GM20431 (cell line): ENCODE data around the gene ZNF655.
"Not testable (repeated sequence)": the region's sequence is repeated elsewhere in the genome, so short reads cannot be mapped to it uniquely, and the experiment has no call there.

Experiments
- in situ Hi-C: fragments of 300-500 bp; cut with MseI, MboI; formaldehyde crosslinking; loops from one replicate; pipeline ENCODE4 v1.15.0; 2020; ENCODE audit warnings: low sequenced_read_pairs; ENCODE audit not compliant: unreplicated experiment

The ZNF655 gene

GRCh38 chr7:99558306-99559174 is at the start of gene ZNF655:
ZNF655 (plus strand) TSS chr7:99558642; CDS start chr7:99560560, 1,918 bp downstream.
- in situ Hi-C loops = no loop called here

- in situ Hi-C loops = no loop called here
These were observed 44.4 kb upstream of the ZNF655 start for GRCh38 chr7:99514050-99514449.

- in situ Hi-C loops = no loop called here
These were observed 37.0 kb upstream of the ZNF655 start for GRCh38 chr7:99521399-99521798.

GRCh38 chr7:99525713-99526440 is 32.6 kb upstream of the ZNF655 start:
- in situ Hi-C loops = no loop called here

- in situ Hi-C loops = no loop called here
These were observed 27.1 kb upstream of the ZNF655 start for GRCh38 chr7:99531354-99531765.

GRCh38 chr7:99535667-99536066 is 22.8 kb upstream of the ZNF655 start:
- in situ Hi-C loops = no loop called here

- in situ Hi-C loops = no loop called here
These were observed 19.1 kb upstream of the ZNF655 start for GRCh38 chr7:99539213-99539811.

- in situ Hi-C loops = no loop called here
These were observed 17.9 kb upstream of the ZNF655 start for GRCh38 chr7:99540542-99540941.

GRCh38 chr7:99541212-99541611 is 17.2 kb upstream of the ZNF655 start:
- in situ Hi-C loops = no loop called here

GRCh38 chr7:99543081-99543671 is 15.3 kb upstream of the ZNF655 start:
- in situ Hi-C loops = no loop called here

GRCh38 chr7:99543916-99544315 is 14.5 kb upstream of the ZNF655 start:
- in situ Hi-C loops = no loop called here

GRCh38 chr7:99545308-99545707 is 13.1 kb upstream of the ZNF655 start:
- in situ Hi-C loops = not testable (repeated sequence)

- in situ Hi-C loops = not testable (repeated sequence)
These were observed 8.9 kb upstream of the ZNF655 start for GRCh38 chr7:99549545-99549944.

GRCh38 chr7:99551334-99551733 is 7.1 kb upstream of the ZNF655 start:
- in situ Hi-C loops = no loop called here

GRCh38 chr7:99551767-99552463 is 6.5 kb upstream of the ZNF655 start, which contains the start of gene FAM200A:
FAM200A (minus strand) TSS chr7:99552114; CDS start chr7:99548407, 3,707 bp downstream.
- in situ Hi-C loops = no loop called here

GRCh38 chr7:99553039-99553438 is 5.4 kb upstream of the ZNF655 start:
- in situ Hi-C loops = no loop called here

- in situ Hi-C loops = no loop called here
These were observed 3.5 kb upstream of the ZNF655 start for GRCh38 chr7:99554939-99555338.

- in situ Hi-C loops = no loop called here
These were observed 1.2 kb upstream of the ZNF655 start for GRCh38 chr7:99557196-99557607.

- in situ Hi-C loops = no loop called here
These were observed 519 bp upstream of the ZNF655 start for GRCh38 chr7:99557940-99558305.
